Activated naive CD4-positive, alpha-beta T cell treated with anti-CD3 and anti-CD28 coated beads, Interleukin-2, amount 50 U/mL, for 24 hours (primary cell): Measurements from ENCODE around the gene FCER1G.
A peak's percentile ranks its signal among the peaks of the same experiment; 100 is the strongest.

Experiments
- H3K27ac Mint-ChIP-seq: one replicate; pipeline ENCODE4 v1.8.0; 2021; ENCODE audit warnings: mild to moderate bottlenecking, mixed read lengths
- H3K27me3 Mint-ChIP-seq: one replicate; pipeline ENCODE4 v1.8.0; 2021; ENCODE audit warnings: mixed read lengths
- H3K36me3 Mint-ChIP-seq: one replicate; pipeline ENCODE4 v1.8.0; 2021; ENCODE audit warnings: mixed read lengths
- H3K4me1 Mint-ChIP-seq: one replicate; pipeline ENCODE4 v1.8.0; 2021; ENCODE audit warnings: mixed read lengths
- H3K4me3 Mint-ChIP-seq: one replicate; pipeline ENCODE4 v1.8.0; 2021; ENCODE audit warnings: mild to moderate bottlenecking, mixed read lengths
- H3K9me3 Mint-ChIP-seq: one replicate; pipeline ENCODE4 v1.8.0; 2021; ENCODE audit warnings: mixed read lengths

The FCER1G gene

GRCh38 chr1:161179698-161180097, 35.4 kb upstream of the FCER1G start:
- peaks cover 3% of the 10 kb centered on the region for H3K36me3 Mint-ChIP-seq
- no peaks in the 10 kb centered on the region for H3K27me3 Mint-ChIP-seq
- H3K4me3 Mint-ChIP-seq, result no peak overlapping the region
- peaks cover 76% of the 10 kb centered on the region for H3K4me1 Mint-ChIP-seq
- H3K9me3 Mint-ChIP-seq, result no peaks in the 10 kb centered on the region
- H3K27ac Mint-ChIP-seq, result peak overlapping the region; percentile 30

- H3K36me3 Mint-ChIP-seq, result peaks cover 1% of the 10 kb centered on the region
- H3K27ac Mint-ChIP-seq, result peak overlapping the region; percentile 86
- no peaks in the 10 kb centered on the region for H3K9me3 Mint-ChIP-seq
- no peaks in the 10 kb centered on the region for H3K27me3 Mint-ChIP-seq
- H3K4me1 Mint-ChIP-seq, result peaks cover 74% of the 10 kb centered on the region
- peak overlapping the region; percentile 8 for H3K4me3 Mint-ChIP-seq
Observed at GRCh38 chr1:161180639-161181038, 34.5 kb upstream of the FCER1G start.

DNA sequence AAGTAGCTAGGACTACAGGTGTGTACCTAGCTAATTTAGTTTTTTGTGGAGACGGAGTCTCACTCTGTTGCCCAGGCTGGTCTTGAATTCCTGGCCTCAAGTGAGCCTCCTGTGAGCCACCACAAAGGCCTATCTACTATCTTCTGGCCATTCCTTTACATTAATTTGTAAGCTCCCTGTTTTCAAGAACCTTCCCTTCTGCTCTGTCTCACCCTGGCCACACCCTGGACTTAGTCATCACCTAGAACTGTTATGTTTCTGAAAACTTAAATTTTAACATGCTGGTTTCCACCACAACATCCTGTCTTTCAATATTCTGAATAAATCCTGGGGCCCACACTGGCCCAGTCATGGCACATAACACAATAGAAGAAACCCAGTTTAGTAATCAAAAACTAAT, 32.9 kb upstream of the FCER1G start:
- peaks cover under 1% of the 10 kb centered on the region for H3K36me3 Mint-ChIP-seq
- H3K4me3 Mint-ChIP-seq, result peak overlapping the region; percentile 33
- H3K9me3 Mint-ChIP-seq, result no peaks in the 10 kb centered on the region
- H3K27ac Mint-ChIP-seq, result peak overlapping the region; percentile 94
- H3K4me1 Mint-ChIP-seq, result peaks cover 78% of the 10 kb centered on the region
- H3K27me3 Mint-ChIP-seq, result no peaks in the 10 kb centered on the region

DNA sequence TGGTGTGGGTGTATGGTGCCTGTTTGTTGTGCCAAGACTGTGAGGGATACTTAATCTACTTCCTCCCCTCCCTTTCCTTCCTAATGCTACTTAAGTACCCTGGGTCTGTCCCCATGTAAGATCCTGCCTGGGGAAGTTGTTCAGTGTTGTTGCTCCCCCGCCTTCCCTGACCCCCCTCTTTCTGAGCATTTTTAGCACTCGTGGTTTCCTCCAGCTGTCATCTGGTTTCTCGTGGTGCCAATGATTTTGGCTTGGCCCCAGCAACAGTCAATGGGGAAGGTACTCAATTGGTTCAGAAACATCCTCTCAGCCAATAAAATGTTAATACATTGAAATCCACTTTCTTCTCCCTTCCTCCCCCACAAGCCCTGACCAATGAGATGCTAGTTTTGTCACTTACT, 29.8 kb upstream of the FCER1G start:
- Mint-ChIP-seq H3K27me3 (no peaks in the 10 kb centered on the region), H3K27ac (peak overlapping the region; percentile 95), H3K36me3 (no peaks in the 10 kb centered on the region), H3K4me3 (peak overlapping the region; percentile 80), H3K4me1 (peaks cover 77% of the 10 kb centered on the region), H3K9me3 (no peaks in the 10 kb centered on the region)

GRCh38 chr1:161185732-161186311, 29.3 kb upstream of the FCER1G start:
- Mint-ChIP-seq H3K4me1 (peaks cover 72% of the 10 kb centered on the region), H3K36me3 (no peaks in the 10 kb centered on the region), H3K9me3 (no peaks in the 10 kb centered on the region), H3K4me3 (peak overlapping the region; percentile 80), H3K27ac (peak overlapping the region; percentile 95), H3K27me3 (no peaks in the 10 kb centered on the region)

DNA sequence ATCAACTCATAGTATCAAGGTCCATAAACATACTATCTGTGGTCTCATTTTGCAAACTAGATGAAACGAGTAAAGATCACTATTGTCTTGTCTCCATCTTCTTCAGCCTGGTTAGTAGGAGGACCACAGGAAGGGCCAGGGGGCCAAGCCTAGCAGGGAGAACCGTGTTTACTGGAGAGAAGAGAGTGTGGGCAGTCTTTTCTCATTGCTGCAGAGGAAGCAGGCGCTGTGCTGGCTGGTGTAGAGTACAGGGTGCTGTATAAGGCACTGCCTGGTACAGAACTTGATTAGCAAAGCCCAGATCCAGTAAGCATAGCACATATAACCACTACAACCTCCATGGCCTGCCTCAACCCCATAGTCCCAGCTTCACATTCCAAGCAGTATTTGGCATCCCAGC, 27.8 kb upstream of the FCER1G start:
- H3K27me3 Mint-ChIP-seq, result no peaks in the 10 kb centered on the region
- H3K27ac Mint-ChIP-seq, result peak overlapping the region; percentile 95
- no peaks in the 10 kb centered on the region for H3K36me3 Mint-ChIP-seq
- peaks cover 69% of the 10 kb centered on the region for H3K4me1 Mint-ChIP-seq
- H3K4me3 Mint-ChIP-seq, result no peak overlapping the region
- H3K9me3 Mint-ChIP-seq, result no peaks in the 10 kb centered on the region

- Mint-ChIP-seq H3K27me3 (no peaks in the 10 kb centered on the region), H3K4me3 (peak overlapping the region; percentile 17), H3K4me1 (peaks cover 68% of the 10 kb centered on the region), H3K9me3 (no peaks in the 10 kb centered on the region), H3K27ac (peak overlapping the region; percentile 91), H3K36me3 (no peaks in the 10 kb centered on the region)
Observed at GRCh38 chr1:161188381-161188780, 26.7 kb upstream of the FCER1G start.

GRCh38 chr1:161189036-161189435, 26.1 kb upstream of the FCER1G start:
- no peaks in the 10 kb centered on the region for H3K9me3 Mint-ChIP-seq
- no peaks in the 10 kb centered on the region for H3K27me3 Mint-ChIP-seq
- H3K4me1 Mint-ChIP-seq, result peaks cover 63% of the 10 kb centered on the region
- H3K27ac Mint-ChIP-seq, result peak overlapping the region; percentile 83
- H3K36me3 Mint-ChIP-seq, result no peaks in the 10 kb centered on the region
- H3K4me3 Mint-ChIP-seq, result no peak overlapping the region

DNA sequence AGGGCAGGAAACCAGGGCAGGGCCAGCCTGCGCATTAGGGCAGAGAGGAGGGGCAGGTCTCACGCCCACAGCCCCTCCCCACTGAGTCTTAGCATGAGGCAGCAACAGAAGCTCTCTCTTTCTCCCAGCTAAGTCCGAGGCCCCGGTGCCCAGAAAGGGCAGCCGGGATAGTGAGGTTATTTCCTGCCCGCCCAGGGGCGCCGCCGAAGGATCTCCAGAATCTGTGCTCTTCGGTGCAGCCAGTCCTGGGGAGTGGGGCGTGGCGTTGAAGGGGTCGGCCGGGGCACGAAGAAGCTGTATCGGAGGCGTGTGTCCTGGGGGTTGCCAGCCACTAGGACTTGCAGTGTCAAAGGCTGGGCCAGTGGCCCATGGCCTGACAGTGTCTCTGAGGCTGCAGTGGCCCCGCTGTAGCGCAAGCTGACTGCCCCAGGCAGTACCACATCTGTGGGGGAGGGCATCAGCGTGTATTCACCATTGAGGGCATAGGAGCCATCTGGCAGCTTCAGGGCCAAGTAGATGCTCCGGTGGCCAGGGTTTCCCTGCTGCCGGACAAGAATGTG, 24.1 kb upstream of the FCER1G start:
- H3K4me1 Mint-ChIP-seq, result peaks cover 61% of the 10 kb centered on the region
- no peak overlapping the region for H3K4me3 Mint-ChIP-seq
- no peaks in the 10 kb centered on the region for H3K36me3 Mint-ChIP-seq
- H3K9me3 Mint-ChIP-seq, result no peaks in the 10 kb centered on the region
- no peaks in the 10 kb centered on the region for H3K27me3 Mint-ChIP-seq
- H3K27ac Mint-ChIP-seq, result no peak overlapping the region

GRCh38 chr1:161191971-161192370, 23.1 kb upstream of the FCER1G start:
- Mint-ChIP-seq H3K4me3 (no peak overlapping the region), H3K36me3 (no peaks in the 10 kb centered on the region), H3K27me3 (no peaks in the 10 kb centered on the region), H3K9me3 (no peaks in the 10 kb centered on the region), H3K4me1 (peaks cover 54% of the 10 kb centered on the region), H3K27ac (no peak overlapping the region)

GRCh38 chr1:161192476-161193465, 22.3 kb upstream of the FCER1G start:
- Mint-ChIP-seq H3K9me3 (no peaks in the 10 kb centered on the region), H3K27ac (peak overlapping the region; percentile 86), H3K27me3 (no peaks in the 10 kb centered on the region), H3K4me1 (peaks cover 46% of the 10 kb centered on the region), H3K36me3 (no peaks in the 10 kb centered on the region), H3K4me3 (peak overlapping the region; percentile 34)

- Mint-ChIP-seq H3K9me3 (no peaks in the 10 kb centered on the region), H3K27ac (no peak overlapping the region), H3K27me3 (no peaks in the 10 kb centered on the region), H3K36me3 (no peaks in the 10 kb centered on the region), H3K4me3 (no peak overlapping the region), H3K4me1 (peaks cover 40% of the 10 kb centered on the region)
Observed at GRCh38 chr1:161193561-161194235, 21.4 kb upstream of the FCER1G start.

GRCh38 chr1:161195171-161195570, 19.9 kb upstream of the FCER1G start:
- Mint-ChIP-seq H3K36me3 (no peaks in the 10 kb centered on the region), H3K9me3 (no peaks in the 10 kb centered on the region), H3K4me3 (no peak overlapping the region), H3K4me1 (peaks cover 44% of the 10 kb centered on the region), H3K27me3 (no peaks in the 10 kb centered on the region), H3K27ac (no peak overlapping the region)

DNA sequence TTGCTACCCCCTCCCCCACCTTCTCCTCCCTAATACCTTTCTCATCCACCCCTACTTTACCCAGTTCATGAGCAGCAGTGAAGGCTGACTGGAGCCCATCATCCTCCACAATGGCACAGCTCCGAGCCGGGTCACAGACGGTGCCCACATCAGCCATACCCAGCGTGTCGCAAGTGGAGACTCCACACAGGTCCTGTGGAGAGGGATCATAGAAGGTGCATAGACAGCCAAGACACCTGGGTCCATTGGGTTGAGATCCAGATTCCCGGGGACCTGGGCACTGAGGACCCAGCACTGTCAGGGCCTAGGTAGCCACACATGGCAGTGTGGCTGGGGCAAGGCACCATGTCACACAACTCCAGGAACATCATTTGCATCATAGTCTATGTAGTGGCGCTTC, 19.0 kb upstream of the FCER1G start:
- Mint-ChIP-seq H3K27ac (no peak overlapping the region), H3K4me3 (no peak overlapping the region), H3K27me3 (no peaks in the 10 kb centered on the region), H3K9me3 (no peaks in the 10 kb centered on the region), H3K4me1 (peaks cover 53% of the 10 kb centered on the region), H3K36me3 (no peaks in the 10 kb centered on the region)

GRCh38 chr1:161196521-161197451, 18.3 kb upstream of the FCER1G start:
- Mint-ChIP-seq H3K4me1 (peaks cover 60% of the 10 kb centered on the region), H3K27ac (no peak overlapping the region)

More at GRCh38 chr1:161196521-161197451, 18.3 kb upstream of the FCER1G start:
- H3K4me3 Mint-ChIP-seq, result no peak overlapping the region
- H3K36me3 Mint-ChIP-seq, result no peaks in the 10 kb centered on the region
- no peaks in the 10 kb centered on the region for H3K9me3 Mint-ChIP-seq
- H3K27me3 Mint-ChIP-seq, result no peaks in the 10 kb centered on the region
